ENCODE measurements around the gene PKD1L1.
"Not testable (repeated sequence)": the region's sequence is repeated elsewhere in the genome, so short reads cannot be mapped to it uniquely, and the experiment has no call there.

PKD1L1 gene

DNA sequence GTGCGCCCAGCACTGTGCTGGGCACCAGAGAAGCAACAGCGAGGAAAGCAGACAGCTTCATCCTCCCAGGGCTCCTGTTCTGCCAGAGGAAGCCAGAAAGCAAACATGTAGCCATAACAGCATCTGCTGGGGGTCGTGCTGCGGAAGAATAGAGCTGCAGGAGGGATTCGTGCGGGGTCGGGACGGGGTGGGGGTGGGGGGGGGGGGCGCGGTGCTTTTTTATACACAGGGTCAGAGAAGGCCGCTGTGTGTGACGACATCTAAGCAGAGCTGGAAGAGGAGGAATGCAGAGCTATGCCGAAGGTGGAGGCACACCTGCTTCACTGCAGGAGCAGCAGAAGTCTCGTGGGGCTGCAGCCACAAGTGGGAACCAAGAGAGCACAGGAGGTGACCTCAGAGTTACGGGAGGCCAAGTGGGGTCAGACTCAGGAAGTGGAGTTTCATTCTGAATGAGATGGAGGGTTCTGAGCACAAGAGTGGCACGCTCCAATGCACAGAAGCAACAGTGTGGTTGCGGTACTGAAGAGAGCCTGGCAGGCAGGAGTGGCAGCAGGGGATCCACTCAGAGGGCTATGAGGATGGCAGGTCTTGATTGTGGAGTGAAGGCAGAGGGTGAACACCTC lies 11.1 kb downstream of the PKD1L1 start:
- no peak overlapping the region for H3K27ac ChIP-seq (ENCODE audit: low read depth, low read length)
- no peak overlapping the region for H3K4me3 ChIP-seq (ENCODE audit: low read depth, low read length)
- H3K79me2 ChIP-seq (ENCODE audit: control insufficient read depth, insufficient read depth, low read length, unreplicated experiment): no peaks in the 10 kb centered on the region
- H3K36me3 ChIP-seq (ENCODE audit: insufficient read depth, low read length): no peaks in the 10 kb centered on the region
- H2AFZ ChIP-seq (ENCODE audit: low read length, unreplicated experiment): no peak overlapping the region
- peaks cover 20% of the 10 kb centered on the region for H3K4me1 ChIP-seq (ENCODE audit: control insufficient read depth, insufficient read depth, low read length, unreplicated experiment)
- H3K27me3 ChIP-seq (ENCODE audit: insufficient read depth, low read length): no peaks in the 10 kb centered on the region

DNA sequence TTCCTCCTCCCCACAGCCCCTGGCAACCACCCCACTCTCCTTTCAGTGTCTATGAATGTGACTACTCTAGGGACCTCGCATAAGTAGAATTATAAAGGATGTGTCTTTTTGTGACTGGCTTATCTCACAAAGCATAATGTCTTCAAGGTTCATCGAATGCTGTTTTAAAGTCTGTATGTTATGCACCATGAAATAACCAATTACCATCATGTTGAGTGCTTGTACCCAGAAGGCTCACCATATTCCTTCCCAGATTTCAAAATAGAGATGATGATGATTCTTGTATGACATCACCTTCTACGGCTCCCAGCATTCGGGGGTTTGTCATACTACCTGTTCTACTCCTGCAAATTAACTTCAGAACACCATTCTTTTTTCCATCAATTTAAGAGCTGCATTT lies 11.9 kb downstream of the PKD1L1 start:
- Histone ChIP-seq H3K27ac (ENCODE audit: low read depth, low read length) (no peak overlapping the region), H3K27me3 (ENCODE audit: insufficient read depth, low read length) (no peaks in the 10 kb centered on the region), H2AFZ (ENCODE audit: low read length, unreplicated experiment) (no peak overlapping the region), H3K4me3 (ENCODE audit: low read depth, low read length) (no peak overlapping the region), H3K4me1 (ENCODE audit: control insufficient read depth, insufficient read depth, low read length, unreplicated experiment) (peaks cover 13% of the 10 kb centered on the region), H3K36me3 (ENCODE audit: insufficient read depth, low read length) (no peaks in the 10 kb centered on the region), H3K79me2 (ENCODE audit: control insufficient read depth, insufficient read depth, low read length, unreplicated experiment) (no peaks in the 10 kb centered on the region)

DNA sequence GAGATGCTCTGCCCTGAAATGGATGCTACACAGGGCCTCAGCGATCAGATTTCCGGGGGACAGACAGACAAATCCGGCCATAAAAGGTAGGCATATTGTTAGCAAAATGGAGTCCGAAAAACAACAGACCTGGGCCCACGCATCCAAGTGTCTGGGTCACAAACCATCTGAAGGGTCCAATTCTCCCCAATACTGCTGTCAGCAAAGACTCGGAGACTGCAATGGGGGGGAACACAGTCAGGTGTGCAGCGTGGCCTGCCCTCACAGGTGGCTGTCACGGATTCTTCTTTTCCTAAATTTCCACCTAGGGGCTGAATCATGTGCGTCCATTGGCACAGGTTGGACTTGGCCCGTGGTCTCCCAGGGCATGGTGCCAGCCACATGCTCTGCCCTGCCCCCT lies 12.9 kb downstream of the PKD1L1 start:
- Histone ChIP-seq H3K27me3 (ENCODE audit: insufficient read depth, low read length) (no peaks in the 10 kb centered on the region), H3K79me2 (ENCODE audit: control insufficient read depth, insufficient read depth, low read length, unreplicated experiment) (no peaks in the 10 kb centered on the region), H3K4me1 (ENCODE audit: control insufficient read depth, insufficient read depth, low read length, unreplicated experiment) (peaks cover 3% of the 10 kb centered on the region), H3K36me3 (ENCODE audit: insufficient read depth, low read length) (no peaks in the 10 kb centered on the region), H3K4me3 (ENCODE audit: low read depth, low read length) (no peak overlapping the region), H3K27ac (ENCODE audit: low read depth, low read length) (no peak overlapping the region), H2AFZ (ENCODE audit: low read length, unreplicated experiment) (no peak overlapping the region)

DNA sequence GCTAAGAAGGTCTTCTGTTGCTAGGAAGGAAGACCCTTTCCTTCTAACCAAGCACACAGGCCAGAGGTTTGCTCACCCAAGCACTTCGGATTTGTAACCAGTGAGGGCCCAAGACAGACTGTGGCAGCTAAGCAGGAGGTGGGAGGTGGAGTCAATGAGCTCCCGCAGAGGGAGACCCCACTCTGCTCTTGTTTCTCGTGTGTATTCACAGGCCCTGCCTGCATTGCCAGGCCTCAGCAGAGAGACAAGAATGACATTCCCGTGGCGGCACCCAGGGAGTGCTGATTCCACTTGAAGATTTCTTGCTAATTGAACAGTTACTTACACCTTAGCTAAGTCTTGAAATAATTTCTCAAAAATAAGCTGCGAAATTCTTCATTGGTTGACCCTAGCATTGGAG lies 13.4 kb downstream of the PKD1L1 start:
- no peaks in the 10 kb centered on the region for H3K27me3 ChIP-seq (ENCODE audit: insufficient read depth, low read length)
- no peak overlapping the region for H2AFZ ChIP-seq (ENCODE audit: low read length, unreplicated experiment)
- no peaks in the 10 kb centered on the region for H3K79me2 ChIP-seq (ENCODE audit: control insufficient read depth, insufficient read depth, low read length, unreplicated experiment)
- H3K36me3 ChIP-seq (ENCODE audit: insufficient read depth, low read length): no peaks in the 10 kb centered on the region
- H3K4me1 ChIP-seq (ENCODE audit: control insufficient read depth, insufficient read depth, low read length, unreplicated experiment): no peaks in the 10 kb centered on the region
- H3K27ac ChIP-seq (ENCODE audit: low read depth, low read length): no peak overlapping the region
- no peak overlapping the region for H3K4me3 ChIP-seq (ENCODE audit: low read depth, low read length)

DNA sequence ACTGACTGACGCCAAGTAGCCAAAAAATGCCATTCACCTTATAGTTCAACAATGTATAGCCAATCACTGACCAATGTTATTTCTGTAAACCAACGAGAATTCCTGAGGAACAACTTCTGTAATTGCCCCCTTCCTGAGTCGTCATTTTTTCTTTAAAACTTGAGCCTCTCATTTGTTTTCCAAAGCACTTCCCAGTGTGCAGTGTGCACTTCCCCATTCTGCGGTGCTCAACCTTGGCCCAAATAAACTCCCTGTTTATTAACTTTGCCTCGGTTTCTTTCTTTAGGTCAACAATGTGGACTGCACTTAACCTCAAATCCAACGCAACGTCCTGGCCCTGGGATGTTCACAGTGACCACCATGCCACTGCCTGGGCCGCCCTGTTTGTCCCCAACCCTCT lies 15.1 kb downstream of the PKD1L1 start:
- Histone ChIP-seq H3K79me2 (ENCODE audit: control insufficient read depth, insufficient read depth, low read length, unreplicated experiment) (no peaks in the 10 kb centered on the region), H3K4me3 (ENCODE audit: low read depth, low read length) (no peak overlapping the region), H3K27ac (ENCODE audit: low read depth, low read length) (no peak overlapping the region), H2AFZ (ENCODE audit: low read length, unreplicated experiment) (no peak overlapping the region), H3K27me3 (ENCODE audit: insufficient read depth, low read length) (no peaks in the 10 kb centered on the region), H3K36me3 (ENCODE audit: insufficient read depth, low read length) (no peaks in the 10 kb centered on the region), H3K4me1 (ENCODE audit: control insufficient read depth, insufficient read depth, low read length, unreplicated experiment) (no peaks in the 10 kb centered on the region)

DNA sequence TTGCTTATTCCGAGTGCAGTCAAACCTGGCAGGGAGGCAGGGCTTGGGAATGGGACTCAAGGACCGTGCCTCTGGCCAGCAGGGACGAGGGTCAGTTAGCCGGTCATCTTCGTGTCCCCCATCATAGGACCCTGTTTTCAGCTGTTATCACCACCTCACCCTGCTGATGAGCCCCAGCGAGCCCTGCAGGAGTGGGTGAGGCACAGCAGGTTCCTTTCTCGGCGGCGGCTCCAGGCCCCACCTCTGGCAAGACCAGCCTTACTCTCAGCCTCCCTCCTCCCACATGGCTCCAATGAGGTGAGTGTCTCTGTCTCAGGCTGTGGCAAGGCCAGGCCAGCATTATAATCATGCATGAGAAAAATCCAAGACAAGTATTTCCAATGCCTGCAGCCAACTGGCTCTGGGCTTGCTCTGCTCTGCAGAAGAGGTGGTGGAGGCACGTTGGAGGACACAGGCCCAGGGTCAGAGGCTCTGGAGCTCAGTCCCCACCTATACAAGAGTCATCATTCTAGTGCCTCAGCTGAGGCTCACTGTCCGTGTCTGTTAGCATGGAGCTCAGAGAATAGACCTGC lies 15.7 kb downstream of the PKD1L1 start:
- Histone ChIP-seq H3K4me3 (ENCODE audit: low read depth, low read length) (no peak overlapping the region), H3K79me2 (ENCODE audit: control insufficient read depth, insufficient read depth, low read length, unreplicated experiment) (no peaks in the 10 kb centered on the region), H2AFZ (ENCODE audit: low read length, unreplicated experiment) (no peak overlapping the region), H3K27ac (ENCODE audit: low read depth, low read length) (no peak overlapping the region), H3K4me1 (ENCODE audit: control insufficient read depth, insufficient read depth, low read length, unreplicated experiment) (no peaks in the 10 kb centered on the region), H3K27me3 (ENCODE audit: insufficient read depth, low read length) (no peaks in the 10 kb centered on the region), H3K36me3 (ENCODE audit: insufficient read depth, low read length) (no peaks in the 10 kb centered on the region)

DNA sequence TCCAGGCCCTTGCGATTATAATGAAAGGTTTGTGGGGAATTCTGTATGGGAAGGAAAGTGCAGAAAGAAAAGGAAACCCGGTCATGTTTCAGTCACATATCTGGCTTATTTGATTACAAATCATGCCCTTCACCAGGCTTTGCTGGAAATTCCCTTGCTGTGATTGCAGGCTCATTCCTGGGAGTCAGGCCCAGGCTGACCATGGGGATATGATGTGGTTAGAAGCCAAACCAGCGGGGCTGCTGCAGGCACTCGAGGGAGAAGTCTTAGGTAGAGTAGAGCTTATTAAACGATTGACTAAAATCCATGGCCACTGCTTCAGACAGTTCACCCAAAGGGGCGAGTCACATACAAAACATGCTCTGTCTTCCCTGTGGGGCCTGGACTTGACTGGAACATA lies 16.2 kb downstream of the PKD1L1 start:
- no peak overlapping the region for H3K27ac ChIP-seq (ENCODE audit: low read depth, low read length)
- no peak overlapping the region for H2AFZ ChIP-seq (ENCODE audit: low read length, unreplicated experiment)
- H3K27me3 ChIP-seq (ENCODE audit: insufficient read depth, low read length): no peaks in the 10 kb centered on the region
- no peak overlapping the region for H3K4me3 ChIP-seq (ENCODE audit: low read depth, low read length)
- H3K79me2 ChIP-seq (ENCODE audit: control insufficient read depth, insufficient read depth, low read length, unreplicated experiment): no peaks in the 10 kb centered on the region
- H3K4me1 ChIP-seq (ENCODE audit: control insufficient read depth, insufficient read depth, low read length, unreplicated experiment): no peaks in the 10 kb centered on the region
- no peaks in the 10 kb centered on the region for H3K36me3 ChIP-seq (ENCODE audit: insufficient read depth, low read length)

DNA sequence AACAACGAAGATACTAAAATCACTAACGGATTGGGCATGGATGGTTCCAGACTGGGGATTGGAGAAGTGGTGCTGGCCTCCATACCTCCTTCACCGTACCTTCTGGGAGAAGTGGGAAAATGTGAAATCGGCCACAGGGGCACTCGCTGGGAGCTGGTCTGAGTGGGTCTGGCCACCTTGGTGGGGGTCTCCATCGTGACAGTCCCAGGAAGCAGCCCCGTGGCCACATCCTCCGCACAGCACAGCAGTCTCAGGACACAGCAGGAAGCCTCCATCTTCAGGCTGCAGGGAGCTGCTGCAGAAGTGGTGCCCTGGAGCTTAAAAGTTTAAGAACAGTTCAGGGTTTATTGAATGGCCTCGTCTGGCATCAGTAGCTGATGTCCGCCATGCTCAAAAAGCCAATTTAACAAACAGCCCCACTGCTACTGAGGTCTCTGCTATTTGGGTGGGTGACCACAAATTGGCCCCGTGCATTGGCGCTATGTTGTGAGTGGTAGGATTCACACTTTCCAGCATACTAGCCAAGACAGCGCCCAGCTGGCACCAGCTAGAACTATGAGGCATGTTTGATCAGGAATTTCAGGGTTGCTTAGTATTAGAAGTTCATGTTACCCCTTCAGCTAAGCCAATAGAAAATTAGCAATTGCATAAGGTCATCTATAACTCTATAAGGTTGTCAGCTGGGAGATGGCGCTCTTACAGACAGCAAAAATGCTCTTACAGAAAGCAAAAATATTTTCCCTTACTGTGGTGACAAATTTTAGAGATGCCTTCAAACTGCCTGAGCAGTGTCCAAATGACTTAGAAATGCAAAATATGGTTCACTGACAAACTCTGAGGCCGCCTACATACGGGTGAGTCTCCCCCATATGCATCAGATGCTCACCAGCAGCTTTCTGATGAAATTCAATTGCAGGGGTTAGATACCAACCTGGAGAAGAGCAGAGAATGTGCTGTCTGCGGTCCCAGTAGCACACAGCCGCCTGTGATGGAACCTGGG lies 17.0 kb downstream of the PKD1L1 start:
- H3K27ac ChIP-seq (ENCODE audit: low read depth, low read length): no peak overlapping the region
- H2AFZ ChIP-seq (ENCODE audit: low read length, unreplicated experiment): no peak overlapping the region
- no peaks in the 10 kb centered on the region for H3K79me2 ChIP-seq (ENCODE audit: control insufficient read depth, insufficient read depth, low read length, unreplicated experiment)
- H3K4me3 ChIP-seq (ENCODE audit: low read depth, low read length): no peak overlapping the region
- no peaks in the 10 kb centered on the region for H3K4me1 ChIP-seq (ENCODE audit: control insufficient read depth, insufficient read depth, low read length, unreplicated experiment)
- no peaks in the 10 kb centered on the region for H3K27me3 ChIP-seq (ENCODE audit: insufficient read depth, low read length)
- H3K36me3 ChIP-seq (ENCODE audit: insufficient read depth, low read length): no peaks in the 10 kb centered on the region

DNA sequence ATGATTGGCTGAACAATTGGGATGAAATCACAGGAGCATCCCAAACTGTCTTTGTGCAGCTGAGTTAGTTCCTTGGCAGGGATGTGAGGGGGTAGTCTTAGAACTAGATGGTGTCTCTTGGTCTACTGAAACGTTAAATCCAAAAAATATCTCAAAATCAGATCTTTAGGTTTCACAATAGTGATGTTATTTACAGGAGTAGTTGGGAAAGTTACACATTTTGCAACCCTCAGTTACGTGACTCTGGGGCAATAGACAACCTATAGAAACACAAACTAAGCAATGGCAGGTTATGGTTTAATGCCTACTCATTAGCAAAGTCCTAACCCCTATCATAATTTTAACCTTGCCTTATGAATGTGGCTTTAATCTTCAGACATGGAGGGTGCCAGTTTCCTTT lies 24.0 kb downstream of the PKD1L1 start:
- Histone ChIP-seq H3K27me3 (ENCODE audit: insufficient read depth, low read length) (no peaks in the 10 kb centered on the region), H2AFZ (ENCODE audit: low read length, unreplicated experiment) (no peak overlapping the region), H3K36me3 (ENCODE audit: insufficient read depth, low read length) (no peaks in the 10 kb centered on the region), H3K79me2 (ENCODE audit: control insufficient read depth, insufficient read depth, low read length, unreplicated experiment) (no peaks in the 10 kb centered on the region), H3K4me3 (ENCODE audit: low read depth, low read length) (no peak overlapping the region), H3K4me1 (ENCODE audit: control insufficient read depth, insufficient read depth, low read length, unreplicated experiment) (no peaks in the 10 kb centered on the region), H3K27ac (ENCODE audit: low read depth, low read length) (no peak overlapping the region)

DNA sequence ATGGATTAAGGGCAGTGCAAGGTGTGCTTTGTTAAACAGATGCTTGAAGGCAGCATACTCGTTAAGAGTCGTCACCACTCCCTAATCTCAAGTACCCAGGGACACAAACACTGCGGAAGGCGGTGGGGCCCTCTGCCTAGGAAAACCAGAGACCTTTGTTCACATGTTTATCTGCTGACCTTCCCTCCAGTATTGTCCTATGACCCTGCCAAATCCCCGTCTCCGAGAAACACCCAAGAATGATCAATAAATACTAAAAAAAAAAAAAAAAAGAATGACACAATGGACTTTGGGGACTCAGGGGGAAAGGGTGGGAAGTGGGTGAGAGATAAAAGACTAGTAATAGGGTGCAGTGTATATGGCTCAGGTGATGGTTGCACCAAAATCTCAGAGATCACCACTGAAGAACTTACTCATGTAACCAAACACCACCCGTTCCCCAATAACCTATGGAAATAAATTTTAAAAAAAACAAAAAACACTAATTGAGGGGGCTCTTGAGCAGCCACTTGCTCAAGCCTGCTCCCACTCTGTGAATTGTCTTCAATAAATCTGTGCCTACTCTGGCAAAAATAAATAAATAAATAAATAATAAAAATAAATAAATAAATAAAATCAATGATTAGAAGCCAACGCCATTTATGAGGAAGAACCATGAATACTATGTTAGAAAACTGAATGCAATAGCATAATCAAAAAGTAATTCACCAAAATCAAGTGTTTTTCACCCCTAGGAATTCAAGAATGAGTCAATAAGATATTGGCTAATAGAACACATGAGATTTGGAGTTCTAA lies 25.0 kb downstream of the PKD1L1 start:
- not testable (repeated sequence) for H2AFZ ChIP-seq (ENCODE audit: low read length, unreplicated experiment); H3K27ac ChIP-seq (ENCODE audit: low read depth, low read length); H3K27me3 ChIP-seq (ENCODE audit: insufficient read depth, low read length); H3K79me2 ChIP-seq (ENCODE audit: control insufficient read depth, insufficient read depth, low read length, unreplicated experiment); H3K4me3 ChIP-seq (ENCODE audit: low read depth, low read length); H3K4me1 ChIP-seq (ENCODE audit: control insufficient read depth, insufficient read depth, low read length, unreplicated experiment); H3K36me3 ChIP-seq (ENCODE audit: insufficient read depth, low read length)

Measured in ACC112 (cell line).